ENCODE measurements around the gene C1orf105. TPM values are rescaled to one million over a fixed set of nuclear protein-coding genes. Genes with fewer than 3 reads are reported as not detected.

Gene C1orf105
- total and polyA plus RNA-seq, 2 of the 8 experiments (the other 6 are each of a cell fraction or from before 2014, with no cell fraction given) = not detected

GRCh38 chr1:172517545-172517944 is 97.1 kb downstream of the C1orf105 start:
- FAIRE-seq = no peak
- POLR2A ChIA-PET (ENCODE audit: partially characterized antibody) = no interaction called here

More at GRCh38 chr1:172517545-172517944, 97.1 kb downstream of the C1orf105 start:
- H3K4ac ChIP-seq (replicated peaks; ENCODE audit: insufficient read length, low read depth, low read length) = no peak overlapping the region
- H4K8ac ChIP-seq (ENCODE audit: extremely low read depth, insufficient read depth, low read length) = no peak overlapping the region
- H3K4me1 ChIP-seq (replicated peaks in 1 of 4; ENCODE audit: control insufficient read depth in 3 of 4, insufficient read depth in 4 of 4, low read length in 3 of 4) = no peaks in the 10 kb centered on the region
- WGBS, 2 experiments (ENCODE audit: extremely low coverage in 1 of 2, insufficient coverage in 1 of 2, insufficient read length in 1 of 2, insufficient replicate concordance in 2 of 2, low coverage in 1 of 2, low lambda C conversion rate in 2 of 2, missing lambda C conversion rate in 1 of 2) = 81% methylated on average over 4 of the region's 4 CpGs; no CpG with 5 or more reads in 1 of the 2 experiments
- no peak overlapping the region for H4K5ac ChIP-seq (ENCODE audit: insufficient read length, low read depth, low read length)
- H3K9me3 ChIP-seq (ENCODE audit: insufficient read depth in 2 of 2, low read depth in 1 of 2, low read length in 1 of 2) = no peaks in the 10 kb centered on the region
- no peak for DNase-seq (ENCODE audit: low read depth in 1 of 2, low spot score in 2 of 2)
- H3K23me2 ChIP-seq (ENCODE audit: low read depth, low read length) = no peaks in the 10 kb centered on the region
- H3K56ac ChIP-seq (replicated peaks; ENCODE audit: insufficient read length, low read depth, low read length) = no peak overlapping the region
- no peak overlapping the region for H3K18ac ChIP-seq (ENCODE audit: extremely low read depth, low read length)
- H3K79me1 ChIP-seq (ENCODE audit: low read depth, low read length) = no peaks in the 10 kb centered on the region
- H3K79me2 ChIP-seq (ENCODE audit: control insufficient read depth in 1 of 2, insufficient read depth in 2 of 2, low read length in 2 of 2) = no peaks in the 10 kb centered on the region
- no peak overlapping the region for H3K4me2 ChIP-seq (ENCODE audit: insufficient read depth in 1 of 2, low read depth in 2 of 2, low read length in 2 of 2)
- no peak overlapping the region for H2BK120ac ChIP-seq (replicated peaks; ENCODE audit: low read depth, low read length)
- no peak overlapping the region for H3K14ac ChIP-seq (ENCODE audit: insufficient read length)
- no peak overlapping the region for H3K27ac ChIP-seq (ENCODE audit: low read depth, low read length)
- no peaks in the 10 kb centered on the region for H3K36me3 ChIP-seq (ENCODE audit: control insufficient read depth in 2 of 4, insufficient read depth in 4 of 4, low read length in 3 of 4)
- CTCF ChIA-PET (ENCODE audit: partially characterized antibody) = interaction anchor here (1.0 kb wide), 1 partner anchor 17 kb away, joined by 3 read pairs; no protein-coding TSS in a partner anchor
- no peak overlapping the region for H2BK5ac ChIP-seq (ENCODE audit: low read depth, low read length)
- no peak overlapping the region for H2AK5ac ChIP-seq (ENCODE audit: low read depth, low read length)
- H2AFZ ChIP-seq (ENCODE audit: low read length) = no peak overlapping the region
- no peak overlapping the region for H3K23ac ChIP-seq (ENCODE audit: insufficient read length)
- no peak overlapping the region for H2BK20ac ChIP-seq (ENCODE audit: low read length)
- H2BK15ac ChIP-seq (ENCODE audit: low read length) = no peak overlapping the region
- no peak overlapping the region for H2BK12ac ChIP-seq (ENCODE audit: low read depth, low read length)
- TF ChIP-seq YY1 (IDR thresholded peaks at IDR 0.05; ENCODE audit: low read depth, low read length) = no peak
- TF ChIP-seq RXRA (IDR thresholded peaks at IDR 0.05; ENCODE audit: insufficient read depth, low read depth, low read length) = no peak
- no peak for TF ChIP-seq TAF1 (IDR thresholded peaks at IDR 0.05; ENCODE audit: low read depth, low read length)
- TF ChIP-seq, protein P1, sequence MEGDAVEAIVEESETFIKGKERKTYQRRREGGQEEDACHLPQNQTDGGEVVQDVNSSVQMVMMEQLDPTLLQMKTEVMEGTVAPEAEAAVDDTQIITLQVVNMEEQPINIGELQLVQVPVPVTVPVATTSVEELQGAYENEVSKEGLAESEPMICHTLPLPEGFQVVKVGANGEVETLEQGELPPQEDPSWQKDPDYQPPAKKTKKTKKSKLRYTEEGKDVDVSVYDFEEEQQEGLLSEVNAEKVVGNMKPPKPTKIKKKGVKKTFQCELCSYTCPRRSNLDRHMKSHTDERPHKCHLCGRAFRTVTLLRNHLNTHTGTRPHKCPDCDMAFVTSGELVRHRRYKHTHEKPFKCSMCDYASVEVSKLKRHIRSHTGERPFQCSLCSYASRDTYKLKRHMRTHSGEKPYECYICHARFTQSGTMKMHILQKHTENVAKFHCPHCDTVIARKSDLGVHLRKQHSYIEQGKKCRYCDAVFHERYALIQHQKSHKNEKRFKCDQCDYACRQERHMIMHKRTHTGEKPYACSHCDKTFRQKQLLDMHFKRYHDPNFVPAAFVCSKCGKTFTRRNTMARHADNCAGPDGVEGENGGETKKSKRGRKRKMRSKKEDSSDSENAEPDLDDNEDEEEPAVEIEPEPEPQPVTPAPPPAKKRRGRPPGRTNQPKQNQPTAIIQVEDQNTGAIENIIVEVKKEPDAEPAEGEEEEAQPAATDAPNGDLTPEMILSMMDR (IDR thresholded peaks at IDR 0.05; ENCODE audit: control extremely low read depth in 1 of 3, insufficient read depth in 1 of 3, low read depth in 1 of 3, low read length in 3 of 3) = no peak
- TF ChIP-seq SIRT6 (IDR thresholded peaks at IDR 0.05; ENCODE audit: low read length) = no peak
- no peak for TF ChIP-seq MAFK (IDR thresholded peaks at IDR 0.05; ENCODE audit: low read depth, low read length)
- TF ChIP-seq SP4 (IDR thresholded peaks at IDR 0.05; ENCODE audit: low read length) = no peak
- TF ChIP-seq BCL11A (IDR thresholded peaks at IDR 0.05; ENCODE audit: low read depth in 2 of 2, low read length in 2 of 2) = no peak
- no peaks in the 10 kb centered on the region for H4K20me1 ChIP-seq (replicated peaks in 1 of 2; ENCODE audit: control insufficient read depth in 1 of 2, insufficient read depth in 2 of 2, low read length in 2 of 2)
- no peak overlapping the region for H3K9ac ChIP-seq (replicated peaks in 1 of 4; ENCODE audit: extremely low read depth in 1 of 4, low read depth in 3 of 4, low read length in 3 of 4)
- no peak overlapping the region for H3K4me3 ChIP-seq (ENCODE audit: extremely low read depth in 1 of 4, insufficient read depth in 2 of 4, low read depth in 3 of 4, low read length in 4 of 4)
- H3K27me3 ChIP-seq (replicated peaks in 1 of 4; ENCODE audit: control insufficient read depth in 3 of 4, extremely low read depth in 1 of 4, insufficient read depth in 3 of 4, low read length in 3 of 4) = no peaks in the 10 kb centered on the region
- H4K91ac ChIP-seq (replicated peaks; ENCODE audit: insufficient read length, low read length) = no peak overlapping the region
